T-helper 1 cell treated with Interleukin-12 subunit alpha and Interleukin-12 subunit beta and Interleukin-4 antibody, amounts not matched to agents 30 μg/mL and 1 μg/mL, for 36 hours (primary cell): ENCODE measurements around the gene IL6R.

Experiments
- H3K27ac Mint-ChIP-seq: one replicate; pipeline ENCODE4 v1.8.0; 2021; ENCODE audit warnings: mild to moderate bottlenecking, mixed read lengths
- H3K27me3 Mint-ChIP-seq: one replicate; pipeline ENCODE4 v1.8.0; 2021; ENCODE audit warnings: low read depth, mixed read lengths
- H3K36me3 Mint-ChIP-seq: one replicate; pipeline ENCODE4 v1.8.0; 2021; ENCODE audit warnings: low read depth, mixed read lengths
- H3K4me1 Mint-ChIP-seq: one replicate; pipeline ENCODE4 v1.8.0; 2021; ENCODE audit warnings: low read depth, mixed read lengths
- H3K4me3 Mint-ChIP-seq: one replicate; pipeline ENCODE4 v1.8.0; 2021; ENCODE audit warnings: mild to moderate bottlenecking, moderate library complexity, mixed read lengths
- H3K9me3 Mint-ChIP-seq: one replicate; pipeline ENCODE4 v1.8.0; 2021; ENCODE audit warnings: mixed read lengths

Gene IL6R

DNA sequence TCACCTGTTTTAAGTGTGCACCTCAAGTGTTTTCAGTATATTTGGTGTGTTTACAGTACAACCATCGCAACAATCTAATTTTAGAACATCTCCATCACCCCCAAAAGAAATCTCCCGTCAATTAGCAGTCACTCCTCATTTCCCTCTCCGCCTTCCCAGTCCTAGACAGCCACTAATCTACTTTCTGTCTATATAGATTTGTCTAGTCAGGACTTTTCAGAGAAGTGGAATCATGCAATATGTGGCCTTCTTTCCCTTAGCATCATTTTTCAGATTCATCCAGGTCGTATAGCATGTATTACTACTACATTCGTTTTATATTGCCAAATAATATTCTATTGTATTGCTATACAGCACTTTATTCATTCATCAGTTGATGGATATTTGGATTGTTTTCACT is 98.8 kb downstream of the IL6R start:
- H3K27ac Mint-ChIP-seq = no peak overlapping the region
- no peaks in the 10 kb centered on the region for H3K9me3 Mint-ChIP-seq
- no peaks in the 10 kb centered on the region for H3K36me3 Mint-ChIP-seq
- peaks cover 82% of the 10 kb centered on the region for H3K27me3 Mint-ChIP-seq
- H3K4me3 Mint-ChIP-seq = no peak overlapping the region
- H3K4me1 Mint-ChIP-seq = peaks cover 3% of the 10 kb centered on the region

DNA sequence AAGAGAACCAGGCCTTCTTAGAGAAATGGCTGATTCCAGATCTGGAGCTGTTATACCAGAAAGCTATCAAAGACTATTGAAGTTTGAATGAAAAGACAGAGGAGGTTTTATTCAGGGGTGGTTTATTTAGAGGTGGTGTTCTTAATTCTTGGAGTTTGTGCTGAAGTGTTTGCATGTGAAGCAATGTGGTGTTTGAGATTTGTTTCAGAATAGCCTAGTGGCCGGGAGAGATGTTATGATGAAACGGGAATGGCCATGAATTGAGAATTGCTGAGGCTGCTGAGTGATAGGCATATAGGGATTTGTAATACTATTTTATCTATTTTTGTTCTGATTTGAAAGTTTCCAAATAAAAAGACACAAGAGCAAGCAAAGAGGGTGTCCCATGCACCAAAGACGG is 107.6 kb downstream of the IL6R start:
- H3K4me1 Mint-ChIP-seq = no peaks in the 10 kb centered on the region
- H3K9me3 Mint-ChIP-seq = no peaks in the 10 kb centered on the region
- H3K27ac Mint-ChIP-seq = no peak overlapping the region
- peaks cover 48% of the 10 kb centered on the region for H3K27me3 Mint-ChIP-seq
- H3K4me3 Mint-ChIP-seq = no peak overlapping the region
- H3K36me3 Mint-ChIP-seq = no peaks in the 10 kb centered on the region

DNA sequence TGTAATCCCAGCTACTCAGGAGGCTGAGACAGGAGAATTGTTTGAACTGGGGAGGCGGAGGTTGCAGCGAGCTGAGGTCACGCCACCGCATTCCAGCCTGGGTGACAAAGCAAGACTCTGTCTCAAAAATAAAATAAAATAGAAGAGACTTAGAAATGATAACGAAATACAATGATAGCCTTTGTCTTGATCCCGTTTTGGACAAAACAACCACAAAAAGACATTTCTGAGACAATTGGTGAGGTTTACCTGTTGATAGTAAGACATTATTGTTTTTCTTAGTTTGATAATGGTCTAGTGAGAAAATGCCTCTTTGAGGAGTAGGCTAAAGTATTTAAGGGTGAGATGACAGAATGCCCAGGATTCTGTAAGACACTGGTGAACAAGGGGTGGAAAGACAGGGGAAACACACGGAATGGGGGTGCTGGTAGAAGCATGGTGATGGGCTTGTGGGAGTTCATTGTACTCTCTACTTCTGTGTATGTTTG is 109.0 kb downstream of the IL6R start:
- H3K27me3 Mint-ChIP-seq = peaks cover 41% of the 10 kb centered on the region

DNA sequence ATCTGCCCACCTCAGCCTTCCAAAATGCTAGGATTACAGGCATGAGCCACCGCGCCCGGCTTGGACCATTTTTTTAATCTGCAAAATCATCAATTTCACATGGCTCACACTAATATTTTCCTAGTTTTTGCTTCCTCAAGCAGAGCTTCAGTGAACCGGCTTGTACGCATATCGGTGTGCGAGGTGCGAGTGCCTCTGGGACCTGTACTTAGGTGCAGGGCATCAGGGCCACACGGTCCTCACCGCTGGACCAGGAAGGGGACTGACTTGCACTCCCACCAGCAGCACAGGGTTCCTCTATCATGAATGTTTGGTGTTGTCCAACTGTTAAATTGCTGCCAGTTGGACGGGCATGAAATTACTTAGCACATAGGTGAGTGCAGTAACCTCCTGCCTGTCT is 112.5 kb downstream of the IL6R start:
- Mint-ChIP-seq H3K4me3 (no peak overlapping the region), H3K36me3 (no peaks in the 10 kb centered on the region), H3K9me3 (no peaks in the 10 kb centered on the region), H3K27me3 (peaks cover 47% of the 10 kb centered on the region), H3K4me1 (no peaks in the 10 kb centered on the region), H3K27ac (no peak overlapping the region)

More for the DNA sequence above, 109.0 kb downstream of the IL6R start:
- no peaks in the 10 kb centered on the region for H3K36me3 Mint-ChIP-seq
- H3K4me3 Mint-ChIP-seq = no peak overlapping the region
- H3K9me3 Mint-ChIP-seq = no peaks in the 10 kb centered on the region
- H3K4me1 Mint-ChIP-seq = no peaks in the 10 kb centered on the region
- H3K27ac Mint-ChIP-seq = no peak overlapping the region
